GM12801 (cell line): ENCODE data around the gene CD22.

Source experiments
- TF ChIP-seq, protein P1 (sequence below): IDR thresholded peaks from one replicate; pipeline ENCODE4 v1.5.1; 2011; ENCODE audit warnings: control low read depth; ENCODE audit not compliant: insufficient read length; ENCODE audit errors: extremely low read depth

CD22 gene

DNA sequence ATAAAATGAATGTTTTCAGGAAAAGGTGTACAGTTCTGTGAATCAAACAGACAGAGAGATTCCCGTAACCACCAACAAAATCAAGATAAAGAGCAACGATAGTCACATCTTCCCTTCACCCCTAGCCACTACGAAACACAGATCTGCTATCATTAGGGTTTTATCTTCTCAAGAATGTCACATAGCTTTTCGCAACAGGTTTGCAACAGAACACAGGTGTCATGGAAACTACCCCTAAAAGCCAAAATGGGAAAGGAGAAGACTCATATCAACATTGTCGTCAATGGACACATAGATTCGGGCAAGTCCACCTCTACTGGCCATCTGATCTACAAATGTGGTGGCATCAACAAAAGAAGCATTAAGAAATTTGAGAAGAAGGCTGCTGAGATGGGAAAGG is 52.9 kb downstream of the CD22 start:
- TF ChIP-seq, protein P1, sequence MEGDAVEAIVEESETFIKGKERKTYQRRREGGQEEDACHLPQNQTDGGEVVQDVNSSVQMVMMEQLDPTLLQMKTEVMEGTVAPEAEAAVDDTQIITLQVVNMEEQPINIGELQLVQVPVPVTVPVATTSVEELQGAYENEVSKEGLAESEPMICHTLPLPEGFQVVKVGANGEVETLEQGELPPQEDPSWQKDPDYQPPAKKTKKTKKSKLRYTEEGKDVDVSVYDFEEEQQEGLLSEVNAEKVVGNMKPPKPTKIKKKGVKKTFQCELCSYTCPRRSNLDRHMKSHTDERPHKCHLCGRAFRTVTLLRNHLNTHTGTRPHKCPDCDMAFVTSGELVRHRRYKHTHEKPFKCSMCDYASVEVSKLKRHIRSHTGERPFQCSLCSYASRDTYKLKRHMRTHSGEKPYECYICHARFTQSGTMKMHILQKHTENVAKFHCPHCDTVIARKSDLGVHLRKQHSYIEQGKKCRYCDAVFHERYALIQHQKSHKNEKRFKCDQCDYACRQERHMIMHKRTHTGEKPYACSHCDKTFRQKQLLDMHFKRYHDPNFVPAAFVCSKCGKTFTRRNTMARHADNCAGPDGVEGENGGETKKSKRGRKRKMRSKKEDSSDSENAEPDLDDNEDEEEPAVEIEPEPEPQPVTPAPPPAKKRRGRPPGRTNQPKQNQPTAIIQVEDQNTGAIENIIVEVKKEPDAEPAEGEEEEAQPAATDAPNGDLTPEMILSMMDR: no peak

- TF ChIP-seq, protein P1: no peak
Measured at GRCh38 chr19:35383536-35383935, 54.5 kb downstream of the CD22 start.

GRCh38 chr19:35388277-35389054 is 59.5 kb downstream of the CD22 start:
- TF ChIP-seq, protein P1: no peak

- TF ChIP-seq, protein P1: no peak
Measured at GRCh38 chr19:35389192-35389861, 60.3 kb downstream of the CD22 start.

GRCh38 chr19:35392742-35393715 is 64.0 kb downstream of the CD22 start:
- TF ChIP-seq, protein P1: no peak

DNA sequence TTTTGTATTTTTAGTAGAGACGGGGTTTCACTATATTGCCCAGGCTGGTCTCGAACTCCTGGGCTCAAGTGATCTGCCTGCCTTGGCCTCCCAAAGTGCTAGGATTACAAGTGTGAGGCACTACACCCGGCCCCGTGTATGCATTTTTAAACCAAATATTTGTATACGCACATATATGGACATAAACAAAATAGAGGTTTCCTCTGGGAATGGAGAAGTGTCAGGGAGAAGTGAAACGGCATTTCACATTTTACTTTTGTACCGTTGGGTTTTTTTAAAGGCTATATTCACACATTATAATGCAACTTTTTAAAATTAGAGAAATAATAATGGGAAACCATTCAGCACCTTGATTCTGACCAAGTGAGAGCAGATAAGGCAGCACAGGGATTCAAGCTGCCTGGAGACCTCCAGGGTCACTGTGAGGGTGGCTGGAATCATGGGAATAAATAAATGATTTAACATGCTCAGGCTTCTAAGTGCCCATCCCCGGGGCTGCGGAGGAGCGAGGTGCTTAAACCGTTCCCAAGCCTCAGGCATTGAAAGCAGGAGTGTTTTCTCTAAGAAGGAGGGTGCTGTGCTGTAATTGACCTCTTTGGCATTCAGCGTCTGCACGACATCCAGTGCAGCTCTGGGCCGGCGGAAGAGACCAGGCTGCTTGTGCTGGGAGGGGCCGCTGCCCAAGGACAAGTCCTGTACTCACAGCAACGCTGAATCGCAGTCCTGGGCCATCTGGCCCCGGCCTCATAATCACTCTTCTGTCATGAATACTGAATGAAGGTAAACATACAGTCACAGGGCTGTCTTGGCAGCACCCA is 66.6 kb downstream of the CD22 start:
- TF ChIP-seq, protein P1: no peak
